Fibroblast of lung (primary cell): Measurements from ENCODE around the gene CBX6. TPM values are rescaled to one million over a fixed set of nuclear protein-coding genes. Genes with fewer than 3 reads are reported as not detected.
"Not testable (repeated sequence)": the region's sequence is repeated elsewhere in the genome, so short reads cannot be mapped to it uniquely, and the experiment has no call there.

Experiments used
- DNase-seq, 2 donors: peaks; one replicate each; pipeline versions ENCODE4 v3.0.0 to v3.0.0-alpha.2; 2010; ENCODE audit warnings: low read depth in 2 of 2
- H2AFZ ChIP-seq: 2 replicates; pipeline ENCODE4 v1.5.1; 2012; ENCODE audit warnings: low read length, control low read depth, inconsistent platforms
- H3K27ac ChIP-seq: 2 replicates; pipeline ENCODE4 v1.5.1; 2011; ENCODE audit warnings: low read length, control low read depth; ENCODE audit not compliant: insufficient read depth
- H3K27me3 ChIP-seq: 2 replicates; pipeline ENCODE4 v1.5.1; 2011; ENCODE audit warnings: mild to moderate bottlenecking, low read length; ENCODE audit not compliant: control insufficient read depth, insufficient read depth
- H3K36me3 ChIP-seq: 2 replicates; pipeline ENCODE4 v1.5.1; 2011; ENCODE audit warnings: low read length; ENCODE audit not compliant: control insufficient read depth, insufficient read depth
- H3K4me1 ChIP-seq: 2 replicates; pipeline ENCODE4 v1.5.1; 2011; ENCODE audit warnings: low read length; ENCODE audit not compliant: control insufficient read depth, insufficient read depth; ENCODE audit errors: extremely low read depth
- H3K4me2 ChIP-seq: 2 replicates; pipeline ENCODE4 v1.5.1; 2011; ENCODE audit warnings: low read length, control low read depth; ENCODE audit not compliant: insufficient read depth; ENCODE audit errors: extremely low read depth
- H3K4me3 ChIP-seq, 4 experiments: fragments of 200-600 bp in 1 of 4; sonication (generic) in 1 of 4; replicated peaks in 1 of 4; 2 replicates each; pipeline ENCODE4 v1.5.1; 2011 to 2016; ENCODE audit warnings: low read length in 4 of 4, low read depth in 3 of 4, mild to moderate bottlenecking in 3 of 4, control low read depth in 2 of 4, inconsistent platforms in 1 of 4, mixed read lengths in 1 of 4; ENCODE audit not compliant: insufficient read depth in 1 of 4; ENCODE audit errors: control extremely low read depth in 1 of 4
- H3K79me2 ChIP-seq: 2 replicates; pipeline ENCODE4 v1.5.1; 2012; ENCODE audit warnings: mild to moderate bottlenecking, low read length, inconsistent platforms; ENCODE audit not compliant: control insufficient read depth, insufficient read depth
- H3K9ac ChIP-seq: 2 replicates; pipeline ENCODE4 v1.5.1; 2011; ENCODE audit warnings: mild to moderate bottlenecking, low read length, control low read depth; ENCODE audit not compliant: insufficient read depth
- H3K9me3 ChIP-seq: 2 replicates; pipeline ENCODE4 v1.5.1; 2012; ENCODE audit warnings: low read depth, low read length; ENCODE audit not compliant: control insufficient read depth, insufficient read depth
- H4K20me1 ChIP-seq: 2 replicates; pipeline ENCODE4 v1.5.1; 2011; ENCODE audit warnings: low read length; ENCODE audit not compliant: control insufficient read depth, insufficient read depth; ENCODE audit errors: extremely low read depth
- EZH2 ChIP-seq: IDR thresholded peaks from 2 replicates; pipeline ENCODE4 v1.5.1; 2012; ENCODE audit warnings: low read length, control low read depth, mild to moderate bottlenecking; ENCODE audit errors: missing control alignments
- polyA plus RNA-seq, 2 donors: library from polyadenylated mRNA; depleted of rRNA in 1 of 2; stranded (reverse) in 1 of 2; unstranded in 1 of 2; fragments of >200 nt; gene quantifications; 2 replicates each; pipeline ENCODE4 v1.2.1, GENCODE V29; 2011 to 2012; ENCODE audit warnings: missing spikeins in 1 of 2
- total RNA-seq: library from RNA; depleted of rRNA; stranded (reverse); fragments of >200 nt; gene quantifications from 2 replicates; pipeline ENCODE4 v1.2.1, GENCODE V29; 2014
- TF ChIP-seq, protein P1 (sequence below), 2 donors: IDR thresholded peaks in 1 of 2; conservative IDR thresholded peaks in 1 of 2; 1 replicate in 1 of 2; 2 replicates in 1 of 2; pipeline ENCODE4 v1.5.1; 2011 to 2012; ENCODE audit warnings: low read length in 2 of 2, control low read depth in 1 of 2, inconsistent platforms in 1 of 2, low read depth in 1 of 2, mild to moderate bottlenecking in 1 of 2

CBX6 gene
- total and polyA plus RNA-seq, 2 donors (not counting 1 experiment from before 2014, with no cell fraction given) = 20.3 to 53.8 TPM

DNA sequence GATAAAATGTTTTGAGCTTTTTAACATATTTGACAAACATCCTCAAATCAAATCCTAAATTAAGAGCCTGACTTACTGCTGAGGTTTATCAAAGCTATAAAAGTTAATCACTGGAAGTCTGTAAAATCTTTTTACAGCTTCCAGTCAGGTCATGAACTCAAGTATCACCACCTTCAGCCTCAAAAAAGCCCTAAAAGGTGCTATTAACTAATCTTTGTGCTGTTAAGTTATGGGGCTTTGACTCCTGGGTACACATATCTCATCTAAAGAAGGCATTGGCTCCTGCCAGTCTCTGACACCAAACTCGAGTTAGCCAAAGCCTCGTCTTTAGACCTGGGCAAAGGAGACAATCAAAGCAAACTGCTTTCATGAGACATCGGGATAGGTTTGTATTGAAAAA lies 34.0 kb upstream of the CBX6 start:
- Histone ChIP-seq H3K4me3 (no peak overlapping the region), H3K9me3 (no peaks in the 10 kb centered on the region), H3K4me2 (no peak overlapping the region), H3K36me3 (no peaks in the 10 kb centered on the region), H3K79me2 (no peaks in the 10 kb centered on the region), H3K27me3 (peaks cover 7% of the 10 kb centered on the region), H3K27ac (no peak overlapping the region), H4K20me1 (no peaks in the 10 kb centered on the region), H3K4me1 (no peaks in the 10 kb centered on the region), H2AFZ (no peak overlapping the region), H3K9ac (no peak overlapping the region)
- DNase-seq = no peak
- TF ChIP-seq, protein P1, sequence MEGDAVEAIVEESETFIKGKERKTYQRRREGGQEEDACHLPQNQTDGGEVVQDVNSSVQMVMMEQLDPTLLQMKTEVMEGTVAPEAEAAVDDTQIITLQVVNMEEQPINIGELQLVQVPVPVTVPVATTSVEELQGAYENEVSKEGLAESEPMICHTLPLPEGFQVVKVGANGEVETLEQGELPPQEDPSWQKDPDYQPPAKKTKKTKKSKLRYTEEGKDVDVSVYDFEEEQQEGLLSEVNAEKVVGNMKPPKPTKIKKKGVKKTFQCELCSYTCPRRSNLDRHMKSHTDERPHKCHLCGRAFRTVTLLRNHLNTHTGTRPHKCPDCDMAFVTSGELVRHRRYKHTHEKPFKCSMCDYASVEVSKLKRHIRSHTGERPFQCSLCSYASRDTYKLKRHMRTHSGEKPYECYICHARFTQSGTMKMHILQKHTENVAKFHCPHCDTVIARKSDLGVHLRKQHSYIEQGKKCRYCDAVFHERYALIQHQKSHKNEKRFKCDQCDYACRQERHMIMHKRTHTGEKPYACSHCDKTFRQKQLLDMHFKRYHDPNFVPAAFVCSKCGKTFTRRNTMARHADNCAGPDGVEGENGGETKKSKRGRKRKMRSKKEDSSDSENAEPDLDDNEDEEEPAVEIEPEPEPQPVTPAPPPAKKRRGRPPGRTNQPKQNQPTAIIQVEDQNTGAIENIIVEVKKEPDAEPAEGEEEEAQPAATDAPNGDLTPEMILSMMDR (conservative IDR thresholded peaks at IDR 0.05 in 1 of 2, IDR thresholded peaks at IDR 0.05 in 1 of 2; ENCODE audit: low read depth in 1 of 2, low read length in 2 of 2) = no peak

DNA sequence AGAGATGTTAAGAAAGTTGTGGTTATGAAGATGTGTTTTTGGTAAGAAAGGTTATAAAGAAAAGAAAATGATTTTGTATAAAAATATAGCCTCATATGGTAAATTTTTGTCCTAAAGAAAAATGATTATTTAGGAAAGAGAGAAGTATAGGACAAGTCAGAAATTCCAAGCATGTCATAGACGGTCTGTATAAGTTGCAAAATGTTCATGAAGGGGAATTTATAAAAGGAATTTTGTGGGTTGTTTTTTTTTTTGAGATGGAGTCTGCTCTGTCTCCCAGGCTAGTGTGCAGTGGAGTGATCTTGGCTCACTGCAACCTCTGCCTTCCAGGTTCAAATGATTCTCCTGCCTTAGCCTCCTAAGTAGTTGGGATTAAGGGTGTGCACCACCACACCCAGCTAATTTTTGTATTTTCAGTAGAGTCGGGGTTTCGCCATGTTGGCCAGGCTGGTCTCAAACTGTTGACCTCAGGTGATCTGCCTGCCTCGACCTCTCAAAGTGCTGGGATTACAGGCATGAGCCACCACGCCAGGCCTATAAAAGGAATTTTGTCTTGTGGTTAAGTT lies 32.1 kb upstream of the CBX6 start:
- H3K27me3 ChIP-seq = not testable (repeated sequence)

DNA sequence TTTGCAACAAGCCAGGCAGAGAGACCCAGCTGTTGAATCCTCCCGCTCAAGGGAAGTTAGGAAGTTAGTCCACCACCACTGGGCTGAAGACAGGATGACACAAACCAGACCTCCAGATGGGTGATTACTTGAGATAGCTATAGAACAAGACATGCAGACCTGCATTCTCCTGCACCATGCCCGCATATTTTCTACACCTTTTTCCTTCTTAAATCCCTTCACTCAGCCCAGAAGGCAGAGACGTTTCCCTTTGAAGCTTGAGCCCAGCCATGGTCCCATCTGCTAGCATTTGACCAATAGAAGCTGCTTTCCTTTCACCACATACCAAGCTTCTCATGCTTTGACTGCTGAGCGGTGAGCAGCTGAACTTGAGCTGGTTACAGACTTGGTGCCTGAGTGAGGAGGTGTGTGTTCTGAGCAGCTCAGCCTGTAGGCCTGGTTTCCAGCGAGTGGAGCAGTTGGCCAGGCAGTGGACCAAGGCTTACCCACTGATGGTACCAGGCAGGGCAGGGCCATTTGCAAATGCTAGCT lies 29.2 kb upstream of the CBX6 start:
- Histone ChIP-seq H3K36me3 (no peaks in the 10 kb centered on the region), H3K4me2 (no peak overlapping the region), H3K4me1 (no peaks in the 10 kb centered on the region), H3K9me3 (no peaks in the 10 kb centered on the region), H3K79me2 (no peaks in the 10 kb centered on the region), H3K9ac (no peak overlapping the region), H4K20me1 (no peaks in the 10 kb centered on the region), H3K27me3 (no peaks in the 10 kb centered on the region), H2AFZ (no peak overlapping the region), H3K4me3 (no peak overlapping the region), H3K27ac (no peak overlapping the region)
- no peak for DNase-seq
- no peak for TF ChIP-seq EZH2
- TF ChIP-seq, protein P1 (conservative IDR thresholded peaks at IDR 0.05 in 1 of 2, IDR thresholded peaks at IDR 0.05 in 1 of 2; ENCODE audit: low read depth in 1 of 2, low read length in 2 of 2) = no peak

More for the DNA sequence above, 32.1 kb upstream of the CBX6 start:
- H3K4me3 ChIP-seq, H3K36me3 ChIP-seq, H3K79me2 ChIP-seq, H2AFZ ChIP-seq, H3K9me3 ChIP-seq, H3K27ac ChIP-seq, H3K4me1 ChIP-seq, H3K4me2 ChIP-seq, H3K9ac ChIP-seq, H4K20me1 ChIP-seq: not testable (repeated sequence)
- peak in 1 of 2 donors; percentile 4 for DNase-seq
